K562 (cell line): Measurements from ENCODE around the gene TRIM3. TPM values are rescaled to one million over a fixed set of nuclear protein-coding genes. Genes with fewer than 3 reads are reported as not detected.
A peak's percentile ranks its signal among the peaks of the same experiment; 100 is the strongest.

ENCODE experiments used
- CREM ChIP-seq: IDR thresholded peaks from 2 replicates; pipeline ENCODE4 v1.6.1; 2014; ENCODE audit warnings: antibody characterized with exemption, low read depth
- ERF ChIP-seq: fragments of 450-650 bp; formaldehyde crosslinking; IDR thresholded peaks from 2 replicates; pipeline ENCODE4 v1.4.0; 2020; ENCODE audit warnings: mild to moderate bottlenecking, mixed read lengths
- JUND ChIP-seq, 2 experiments: IDR thresholded peaks; 2 replicates in 1 of 2; 3 replicates in 1 of 2; pipeline ENCODE4 v1.6.1; 2011; ENCODE audit warnings: borderline replicate concordance in 2 of 2, low read depth in 2 of 2, low read length in 2 of 2, improper control_type of control experiment in 1 of 2, missing biosample characterization in 1 of 2, missing genetic modification characterization in 1 of 2, missing genetic modification reagents in 1 of 2
- MAFG ChIP-seq: fragments of 450-650 bp; conservative IDR thresholded peaks from 2 replicates; pipeline ENCODE4 v1.6.1; 2016; ENCODE audit warnings: missing genetic modification characterization, missing compliant biosample characterization
- PURB ChIP-seq: sonication (generic); formaldehyde crosslinking; IDR thresholded peaks from 2 replicates; pipeline ENCODE4 v1.9.0; 2021; ENCODE audit warnings: low read depth, mild to moderate bottlenecking, missing genetic modification reagents
- RFX1 ChIP-seq: fragments of 450-650 bp; IDR thresholded peaks from 2 replicates; pipeline ENCODE4 v1.6.1; 2016; ENCODE audit warnings: mild to moderate bottlenecking, moderate library complexity
- SMC3 ChIP-seq: conservative IDR thresholded peaks from 2 replicates; pipeline ENCODE4 v1.6.1; 2011; ENCODE audit warnings: low read depth, low read length, improper control_type of control experiment; ENCODE audit not compliant: insufficient read depth
- TEAD4 ChIP-seq, 2 experiments: sonication (generic) in 1 of 2; formaldehyde crosslinking in 1 of 2; IDR thresholded peaks; 2 replicates each; pipeline versions ENCODE4 v1.6.1 to v1.8.0; 2012 to 2022; ENCODE audit warnings: borderline replicate concordance in 1 of 2, inconsistent platforms in 1 of 2, low read length in 1 of 2, mild to moderate bottlenecking in 1 of 2, missing genetic modification reagents in 1 of 2
- TFAM ChIP-seq: fragments of 250-450 bp; sonication (Bioruptor Pico); conservative IDR thresholded peaks from 2 replicates; pipeline ENCODE4 v1.5.0; 2021; ENCODE audit warnings: mild to moderate bottlenecking, moderate library complexity
- ZNF143 ChIP-seq: sonication (generic); formaldehyde crosslinking; IDR thresholded peaks from 2 replicates; pipeline ENCODE4 v1.9.0; 2022; ENCODE audit warnings: mild to moderate bottlenecking, missing genetic modification reagents
- ZNF282 ChIP-seq: sonication (generic); formaldehyde crosslinking; IDR thresholded peaks from 2 replicates; pipeline ENCODE4 v1.8.1; 2023; ENCODE audit warnings: missing genetic modification reagents
- ZNF3 ChIP-seq: fragments of 250-450 bp; sonication (Bioruptor Pico); IDR thresholded peaks from 2 replicates; pipeline ENCODE4 v1.5.0; 2021; ENCODE audit warnings: mild to moderate bottlenecking, moderate library complexity
- ZNF384 ChIP-seq: IDR thresholded peaks from 2 replicates; pipeline ENCODE4 v1.6.1; 2012; ENCODE audit warnings: low read depth, low read length, improper control_type of control experiment
- polyA plus RNA-seq, 8 experiments: library from polyadenylated mRNA; depleted of rRNA in 4 of 8; stranded (reverse) in 5 of 8; unstranded in 3 of 8; fragments of >200 nt; fragmentation: Nextera tagmentation in 2 of 8; fragmentation: Illumina TruSeq in 1 of 8; extraction: Ambion mirVana in 2 of 8; extraction: Trizol in 1 of 8; gene quantifications; 2 replicates each; pipeline versions ENCODE4 v1.2.1 to v1.2.3, GENCODE V29; 2011 to 2014; ENCODE audit warnings: inconsistent platforms in 1 of 8, missing spikeins in 1 of 8
- total RNA-seq, 7 experiments: library from RNA; depleted of rRNA in 6 of 7; stranded (reverse); fragments of >200 nt in 6 of 7; fragmentation: Illumina TruSeq in 2 of 7; extraction: Trizol in 2 of 7; gene quantifications; 2 replicates each; pipeline versions ENCODE4 v1.2.1 to v1.2.3, GENCODE V29; 2011 to 2021; ENCODE audit warnings: low replicate concordance in 1 of 7
- TF ChIP-seq, protein P1 (sequence below): fragments of 450-650 bp; IDR thresholded peaks from 2 replicates; pipeline ENCODE4 v1.6.1; 2016
- TF ChIP-seq, protein P2 (sequence below): fragments of 450-650 bp; formaldehyde crosslinking; IDR thresholded peaks from 2 replicates; pipeline ENCODE4 v1.4.0; 2020; ENCODE audit warnings: mild to moderate bottlenecking, moderate library complexity

Gene TRIM3
- total and polyA plus RNA-seq, 9 of the 15 experiments (the other 6 are each of a cell fraction or from before 2014, with no cell fraction given) = 0.45 to 9.2 (median 4.7) TPM

DNA sequence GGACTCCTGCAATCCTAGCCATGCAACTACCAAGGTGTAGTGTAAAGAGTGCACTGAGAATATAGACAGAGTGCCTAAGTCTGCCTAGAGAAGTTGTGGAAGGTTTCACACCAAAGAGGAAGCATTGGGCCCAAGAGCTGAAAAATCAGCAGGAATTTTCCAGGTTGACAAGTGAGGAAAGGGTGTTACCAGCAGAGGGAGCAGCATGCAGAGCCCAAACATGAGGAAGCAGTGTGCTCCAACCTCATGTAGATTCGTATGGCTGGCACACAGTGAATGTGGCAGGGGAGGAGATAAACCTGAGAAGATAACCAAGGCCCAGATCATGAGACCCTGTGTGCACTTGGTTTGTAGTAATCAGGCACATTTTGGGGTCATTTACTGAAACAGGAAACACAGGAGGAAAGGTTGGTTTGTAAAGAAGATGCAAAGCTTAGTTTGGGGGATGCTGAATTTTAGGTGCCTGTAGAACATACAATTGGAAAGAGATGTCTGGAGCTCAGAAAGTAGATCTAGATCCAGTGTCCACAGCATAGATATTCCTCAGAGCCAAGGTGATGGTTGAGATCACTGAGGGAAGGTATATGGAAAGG, 34.7 kb downstream of the TRIM3 start (continued):
- TF ChIP-seq ZNF384 (peak; percentile 13; the same call in 1 of the 2 replicates), ZNF3 (CRISPR knock-in tag) (no peak), RFX1 (no peak), ZNF282 (CRISPR knock-in tag) (no peak), CREM (peak; percentile 27; the same call in 1 of the 2 replicates), MAFG (tag) (no peak), JUND (IDR thresholded peaks at IDR 0.05; ENCODE audit: borderline replicate concordance, low read depth, low read length) (0 out of 2 replicates have a peak, but pooled peaks have one; percentile 12), JUND (tag; IDR thresholded peaks at IDR 0.05; ENCODE audit: borderline replicate concordance, low read depth, low read length) (no peak), SMC3 (peak; percentile 62; the same call in 1 of the 2 replicates), PURB (CRISPR knock-in tag) (no peak), ZNF143 (CRISPR knock-in tag) (no peak), TEAD4 (IDR thresholded peaks at IDR 0.05; ENCODE audit: low read length) (0 out of 2 replicates have a peak, but pooled peaks have one; percentile 20), TEAD4 (CRISPR knock-in tag; IDR thresholded peaks at IDR 0.05; ENCODE audit: borderline replicate concordance) (no peak), ERF (CRISPR knock-in tag) (no peak), TFAM (no peak)
- TF ChIP-seq, protein P1, sequence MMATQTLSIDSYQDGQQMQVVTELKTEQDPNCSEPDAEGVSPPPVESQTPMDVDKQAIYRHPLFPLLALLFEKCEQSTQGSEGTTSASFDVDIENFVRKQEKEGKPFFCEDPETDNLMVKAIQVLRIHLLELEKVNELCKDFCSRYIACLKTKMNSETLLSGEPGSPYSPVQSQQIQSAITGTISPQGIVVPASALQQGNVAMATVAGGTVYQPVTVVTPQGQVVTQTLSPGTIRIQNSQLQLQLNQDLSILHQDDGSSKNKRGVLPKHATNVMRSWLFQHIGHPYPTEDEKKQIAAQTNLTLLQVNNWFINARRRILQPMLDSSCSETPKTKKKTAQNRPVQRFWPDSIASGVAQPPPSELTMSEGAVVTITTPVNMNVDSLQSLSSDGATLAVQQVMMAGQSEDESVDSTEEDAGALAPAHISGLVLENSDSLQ = peak; percentile 23; the same call in 1 of the 2 replicates
- TF ChIP-seq, protein P2, sequence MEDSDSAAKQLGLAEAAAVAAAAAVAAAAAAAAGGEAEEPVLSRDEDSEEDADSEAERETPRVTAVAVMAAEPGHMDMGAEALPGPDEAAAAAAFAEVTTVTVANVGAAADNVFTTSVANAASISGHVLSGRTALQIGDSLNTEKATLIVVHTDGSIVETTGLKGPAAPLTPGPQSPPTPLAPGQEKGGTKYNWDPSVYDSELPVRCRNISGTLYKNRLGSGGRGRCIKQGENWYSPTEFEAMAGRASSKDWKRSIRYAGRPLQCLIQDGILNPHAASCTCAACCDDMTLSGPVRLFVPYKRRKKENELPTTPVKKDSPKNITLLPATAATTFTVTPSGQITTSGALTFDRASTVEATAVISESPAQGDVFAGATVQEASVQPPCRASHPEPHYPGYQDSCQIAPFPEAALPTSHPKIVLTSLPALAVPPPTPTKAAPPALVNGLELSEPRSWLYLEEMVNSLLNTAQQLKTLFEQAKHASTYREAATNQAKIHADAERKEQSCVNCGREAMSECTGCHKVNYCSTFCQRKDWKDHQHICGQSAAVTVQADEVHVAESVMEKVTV (CRISPR knock-in tag) = 0 out of 2 replicates have a peak, but pooled peaks have one; percentile 26
- TF ChIP-seq, all 486 proteins: peak for 12
